ENCODE results near the gene SBNO2. TPM values are rescaled to one million over a fixed set of nuclear protein-coding genes. Genes with fewer than 3 reads are reported as not detected.
A peak's percentile ranks its signal among the peaks of the same experiment; 100 is the strongest.

Gene SBNO2
- total RNA-seq, 1 experiment from 2014 or later, result 46.3 TPM

DNA sequence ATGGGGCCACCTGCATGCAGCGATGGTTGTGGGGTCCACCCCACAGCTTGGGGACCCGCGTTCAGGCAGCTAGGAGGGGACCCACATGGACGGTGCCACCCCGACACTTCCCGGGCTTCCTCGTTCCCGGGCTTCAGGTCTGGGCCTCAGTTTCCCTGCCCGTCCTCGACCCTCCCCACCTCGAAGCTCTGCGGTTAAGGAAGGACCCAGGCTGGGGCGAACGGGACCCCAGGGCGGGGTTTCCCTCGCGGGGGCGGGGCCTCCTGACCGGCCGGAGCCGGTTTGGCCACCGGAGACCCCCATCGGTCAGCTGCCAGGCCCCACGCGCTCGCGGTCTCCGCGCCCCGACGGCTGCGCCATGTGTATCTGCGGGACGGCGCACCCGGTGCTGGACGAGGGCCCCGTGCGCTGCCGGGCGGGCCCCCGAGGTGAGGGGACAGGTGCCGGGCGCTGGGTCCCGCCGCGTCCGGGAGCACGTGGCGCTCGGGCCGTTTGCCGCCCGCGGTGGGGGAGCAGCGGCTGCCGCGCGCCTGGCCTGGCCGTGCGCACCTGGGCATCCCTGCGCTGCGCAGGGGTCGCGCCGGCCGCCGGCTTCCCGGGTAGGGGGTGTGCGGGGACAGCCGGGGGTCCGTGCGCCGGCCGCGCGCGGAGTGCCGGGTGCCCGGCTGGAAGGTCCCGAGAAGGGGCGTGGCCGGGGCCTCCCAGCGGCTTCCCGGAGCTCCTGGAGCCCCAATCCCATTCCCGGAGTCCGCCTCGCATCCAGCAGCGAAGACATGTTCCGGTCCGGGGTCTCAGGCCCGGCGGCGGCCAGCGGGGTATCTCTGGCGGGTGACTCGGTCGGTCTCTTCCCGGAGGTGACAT lies 102.9 kb downstream of the SBNO2 start:
- Histone ChIP-seq H3K4me1 (ENCODE audit: insufficient read depth, low read length) (no peaks in the 10 kb centered on the region), H2BK5ac (ENCODE audit: insufficient read length, low read length) (no peak overlapping the region), H3K27ac (ENCODE audit: insufficient read length, low read depth, low read length) (no peak overlapping the region), H3K79me2 (ENCODE audit: insufficient read depth, low read length) (no peaks in the 10 kb centered on the region), H3K9ac (ENCODE audit: extremely low read depth, insufficient read length, low read length) (no peak overlapping the region), H3K23ac (ENCODE audit: insufficient read length, low read depth, low read length) (no peak overlapping the region), H3K4ac (ENCODE audit: low read depth, low read length) (no peak overlapping the region), H3T11ph (ENCODE audit: low read length) (no peak overlapping the region), H4K8ac (replicated peaks; ENCODE audit: insufficient read length, low read depth, low read length) (no peak overlapping the region), H3K14ac (ENCODE audit: insufficient read depth, low read length) (peak overlapping the region; percentile 90), H3K79me1 (ENCODE audit: insufficient read depth, low read depth, low read length, poor library complexity, severe bottlenecking) (no peaks in the 10 kb centered on the region), H4K5ac (ENCODE audit: insufficient read length, low read depth, low read length) (no peak overlapping the region), H3K4me2 (ENCODE audit: insufficient read depth, insufficient read length, low read length) (peak overlapping the region; percentile 64), H2AK5ac (ENCODE audit: insufficient read length, low read length) (no peak overlapping the region), H2BK12ac (ENCODE audit: insufficient read length, low read depth, low read length) (no peak overlapping the region), H4K91ac (ENCODE audit: insufficient read length, low read depth, low read length) (no peak overlapping the region), H2AFZ (ENCODE audit: low read length) (no peak overlapping the region), H3K9me3 (ENCODE audit: control insufficient read depth, low read depth, low read length) (no peaks in the 10 kb centered on the region), H4K20me1 (ENCODE audit: control insufficient read depth, insufficient read depth, insufficient read length) (no peaks in the 10 kb centered on the region), H3K27me3 (ENCODE audit: insufficient read depth, low read length) (no peaks in the 10 kb centered on the region; the same call in 1 of the 2 replicates), H2BK15ac (ENCODE audit: low read depth, low read length) (no peak overlapping the region), H2BK20ac (ENCODE audit: low read depth, low read length, poor library complexity, severe bottlenecking) (no peak overlapping the region), H3K56ac (ENCODE audit: insufficient read length, low read depth, low read length) (no peak overlapping the region), H2BK120ac (ENCODE audit: low read depth, low read length, poor library complexity, severe bottlenecking) (no peak overlapping the region), H3K23me2 (ENCODE audit: insufficient read length, low read depth, low read length, poor library complexity, severe bottlenecking) (peaks cover 9% of the 10 kb centered on the region), H3K18ac (ENCODE audit: insufficient read length, low read depth, low read length) (peak overlapping the region; percentile 13)
- Mint-ChIP-seq H3K27me3 (ENCODE audit: low read depth) (peaks cover 42% of the 10 kb centered on the region), H3K36me3 (ENCODE audit: insufficient read depth in 1 of 3, low read depth in 3 of 3) (peaks cover 8 to 26% (median 15%) of the 10 kb centered on the region in 3 experiments), H3K9me3 (no peaks in the 10 kb centered on the region), H3K4me1 (peaks cover 4 to 10% of the 10 kb centered on the region in 2 experiments), H3K27ac (peak overlapping the region in 1 of 3 experiments; percentile 19; a peak in 1 of 7 replicates), H3K4me3 (peak overlapping the region; percentile 69 to 83)
- DNase-seq, result peak; percentile 70
- no CpG with 5 or more reads among the region's 99 CpGs for WGBS (ENCODE audit: extremely low coverage, insufficient read length, low lambda C conversion rate)
- TF ChIP-seq, protein P1, sequence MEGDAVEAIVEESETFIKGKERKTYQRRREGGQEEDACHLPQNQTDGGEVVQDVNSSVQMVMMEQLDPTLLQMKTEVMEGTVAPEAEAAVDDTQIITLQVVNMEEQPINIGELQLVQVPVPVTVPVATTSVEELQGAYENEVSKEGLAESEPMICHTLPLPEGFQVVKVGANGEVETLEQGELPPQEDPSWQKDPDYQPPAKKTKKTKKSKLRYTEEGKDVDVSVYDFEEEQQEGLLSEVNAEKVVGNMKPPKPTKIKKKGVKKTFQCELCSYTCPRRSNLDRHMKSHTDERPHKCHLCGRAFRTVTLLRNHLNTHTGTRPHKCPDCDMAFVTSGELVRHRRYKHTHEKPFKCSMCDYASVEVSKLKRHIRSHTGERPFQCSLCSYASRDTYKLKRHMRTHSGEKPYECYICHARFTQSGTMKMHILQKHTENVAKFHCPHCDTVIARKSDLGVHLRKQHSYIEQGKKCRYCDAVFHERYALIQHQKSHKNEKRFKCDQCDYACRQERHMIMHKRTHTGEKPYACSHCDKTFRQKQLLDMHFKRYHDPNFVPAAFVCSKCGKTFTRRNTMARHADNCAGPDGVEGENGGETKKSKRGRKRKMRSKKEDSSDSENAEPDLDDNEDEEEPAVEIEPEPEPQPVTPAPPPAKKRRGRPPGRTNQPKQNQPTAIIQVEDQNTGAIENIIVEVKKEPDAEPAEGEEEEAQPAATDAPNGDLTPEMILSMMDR (conservative IDR thresholded peaks at IDR 0.05), result peak; percentile 14; the same call in 1 of the 3 replicates
